ENCODE data around the gene TANGO6.

Gene TANGO6

GRCh38 chr16:68999114-68999513, 155.8 kb downstream of the TANGO6 start:
- TF ChIP-seq CTCF (conservative IDR thresholded peaks at IDR 0.05; ENCODE audit: low read length), result no peak
- no peak for DNase-seq (ENCODE audit: low read depth)
- no peak overlapping the region for H3K4me3 ChIP-seq (ENCODE audit: low read length)

DNA sequence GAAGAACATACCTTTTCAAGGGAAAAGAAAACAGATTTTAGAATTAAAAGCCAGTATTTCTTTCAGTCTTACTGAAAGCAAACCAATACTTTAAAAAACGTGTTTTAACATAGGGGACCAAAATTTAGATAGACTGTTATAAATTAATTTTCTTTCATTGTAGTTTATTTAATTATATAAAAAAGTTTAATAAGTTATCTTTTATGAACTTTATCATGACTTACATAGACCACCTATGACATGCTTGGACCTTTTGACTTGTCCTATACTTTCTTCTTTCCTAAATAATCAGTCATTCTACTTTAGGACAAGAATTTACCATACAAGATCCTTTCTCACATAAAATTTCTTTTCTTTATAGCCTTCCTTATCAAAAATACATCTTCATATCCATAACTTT, 160.2 kb downstream of the TANGO6 start:
- DNase-seq (ENCODE audit: low read depth), result no peak
- H3K4me3 ChIP-seq (ENCODE audit: low read length), result no peak overlapping the region
- TF ChIP-seq CTCF (conservative IDR thresholded peaks at IDR 0.05; ENCODE audit: low read length), result no peak

DNA sequence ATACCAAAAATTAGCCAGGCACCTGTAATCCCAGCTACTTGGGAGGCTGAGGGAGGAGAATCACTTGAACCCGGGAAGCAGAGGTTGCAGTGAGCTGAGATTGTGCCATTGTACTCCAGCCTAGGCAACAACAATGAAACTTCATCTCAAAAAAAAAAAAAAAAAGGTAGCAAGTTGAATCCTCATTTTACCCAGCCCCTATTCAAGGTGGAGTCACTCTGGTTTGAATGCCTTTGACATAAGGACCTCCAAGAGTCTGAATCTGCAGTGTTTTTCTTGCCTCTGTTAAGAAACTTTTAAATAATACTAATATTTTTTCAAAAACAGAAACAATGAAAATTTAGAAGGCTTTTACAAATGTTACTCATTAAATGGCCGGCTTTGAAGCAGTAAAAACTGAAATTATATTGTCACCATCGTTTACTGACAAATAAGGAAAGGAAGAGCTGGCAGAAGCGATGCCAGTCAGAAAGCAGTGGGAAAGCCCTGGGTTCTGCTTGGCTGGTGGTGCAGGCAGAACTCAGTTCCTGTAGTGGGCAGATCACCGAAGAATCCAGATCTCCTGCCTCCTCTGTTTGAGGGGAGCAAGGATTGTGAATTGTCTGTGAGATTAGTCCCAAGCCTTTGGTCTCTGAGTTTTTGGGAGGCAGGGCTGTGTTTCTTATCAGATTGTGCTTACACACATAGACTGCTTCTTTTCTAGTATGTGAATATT, 162.5 kb downstream of the TANGO6 start:
- TF ChIP-seq CTCF (conservative IDR thresholded peaks at IDR 0.05; ENCODE audit: low read length), result no peak
- no peak for DNase-seq (ENCODE audit: low read depth)
- H3K4me3 ChIP-seq (ENCODE audit: low read length), result no peak overlapping the region

- no peak for DNase-seq (ENCODE audit: low read depth)
- TF ChIP-seq CTCF (conservative IDR thresholded peaks at IDR 0.05; ENCODE audit: low read length), result no peak
- no peak overlapping the region for H3K4me3 ChIP-seq (ENCODE audit: low read length)
Observed at GRCh38 chr16:69012906-69013305, 169.6 kb downstream of the TANGO6 start.

GRCh38 chr16:69013991-69014390, 170.7 kb downstream of the TANGO6 start:
- no peak for TF ChIP-seq CTCF (conservative IDR thresholded peaks at IDR 0.05; ENCODE audit: low read length)
- peak; percentile 22 for DNase-seq (ENCODE audit: low read depth)
- no peak overlapping the region for H3K4me3 ChIP-seq (ENCODE audit: low read length)

- no peak for DNase-seq (ENCODE audit: low read depth)
- H3K4me3 ChIP-seq (ENCODE audit: low read length), result no peak overlapping the region
- TF ChIP-seq CTCF (conservative IDR thresholded peaks at IDR 0.05; ENCODE audit: low read length), result no peak
Observed at GRCh38 chr16:69014811-69015210, 171.5 kb downstream of the TANGO6 start.

DNA sequence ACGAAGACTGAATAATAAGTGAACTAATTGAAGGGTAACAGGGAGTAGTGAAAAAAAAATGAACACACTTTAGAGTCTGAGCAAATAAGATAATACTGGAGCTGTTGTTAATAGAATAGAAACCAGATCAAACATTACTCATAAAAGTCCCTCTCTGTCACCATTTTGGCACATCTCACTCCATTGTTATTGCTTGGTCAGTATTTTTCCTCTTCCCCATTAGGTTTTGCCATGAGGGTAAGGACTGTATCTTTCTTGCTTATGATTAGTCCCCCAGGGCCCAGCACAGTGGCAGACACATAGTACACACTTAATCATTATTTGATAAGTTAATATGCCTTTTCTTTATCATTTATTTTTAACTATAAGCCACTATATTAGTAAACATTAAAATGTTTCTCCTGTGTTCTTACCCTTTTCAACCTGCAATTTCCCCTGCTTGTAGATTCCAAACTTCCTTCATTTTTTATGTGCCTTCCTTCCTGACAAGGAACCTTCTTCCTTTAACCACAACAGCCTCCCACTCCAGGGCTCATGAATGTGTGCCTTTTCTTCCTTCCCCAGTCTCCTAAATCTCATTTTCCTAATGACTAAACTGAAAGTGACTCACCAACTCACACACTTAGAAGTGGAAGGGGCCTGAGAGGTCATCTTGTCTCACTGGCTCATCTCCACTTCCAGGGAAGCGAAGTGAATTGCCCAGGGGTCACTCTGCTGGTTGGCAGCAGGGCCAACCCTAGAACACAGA, 173.9 kb downstream of the TANGO6 start:
- peak; percentile 43 for DNase-seq (ENCODE audit: low read depth)
- no peak overlapping the region for H3K4me3 ChIP-seq (ENCODE audit: low read length)
- no peak for TF ChIP-seq CTCF (conservative IDR thresholded peaks at IDR 0.05; ENCODE audit: low read length)
